GM15510 (cell line): ENCODE results near the gene CPSF2.
A peak's percentile ranks its signal among the peaks of the same experiment; 100 is the strongest.

Experiments
- POLR2A ChIP-seq: IDR thresholded peaks from 3 replicates; pipeline ENCODE4 v1.6.1; 2011; ENCODE audit warnings: borderline replicate concordance; ENCODE audit not compliant: insufficient read length; ENCODE audit errors: extremely low read depth

The CPSF2 gene

GRCh38 chr14:92121670-92122350, at the start of gene CPSF2, which contains the start of gene NDUFB1:
TSS of gene CPSF2 (plus strand) at chr14:92121969. CDS start at chr14:92130985, 9,016 bp downstream.
TSS of gene NDUFB1 (minus strand) at chr14:92121706. CDS start at chr14:92117637, 4,069 bp downstream.
- TF ChIP-seq POLR2A: peak; percentile 95

GRCh38 chr14:92074555-92074954, 47.2 kb upstream of the CPSF2 start:
- no peak for TF ChIP-seq POLR2A

- TF ChIP-seq POLR2A: no peak
Measured at GRCh38 chr14:92088494-92088893, 33.3 kb upstream of the CPSF2 start.

GRCh38 chr14:92093320-92093719, 28.4 kb upstream of the CPSF2 start:
- TF ChIP-seq POLR2A: no peak

GRCh38 chr14:92099802-92100201, 22.0 kb upstream of the CPSF2 start:
- TF ChIP-seq POLR2A: no peak

- no peak for TF ChIP-seq POLR2A
Measured at GRCh38 chr14:92103363-92103989, 18.3 kb upstream of the CPSF2 start.

- TF ChIP-seq POLR2A: no peak
Measured at GRCh38 chr14:92105073-92105892, 16.5 kb upstream of the CPSF2 start.

GRCh38 chr14:92105893-92106142, 16.0 kb upstream of the CPSF2 start:
- no peak for TF ChIP-seq POLR2A

GRCh38 chr14:92106143-92106926, 15.4 kb upstream of the CPSF2 start, which contains the start of gene ATXN3:
TSS of gene ATXN3 (minus strand) at chr14:92106582. CDS start at chr14:92106552, 30 bp downstream.
- TF ChIP-seq POLR2A: peak; percentile 73

GRCh38 chr14:92108345-92109254, 13.2 kb upstream of the CPSF2 start:
- TF ChIP-seq POLR2A: no peak

GRCh38 chr14:92109490-92109889, 12.3 kb upstream of the CPSF2 start:
- no peak for TF ChIP-seq POLR2A

GRCh38 chr14:92121207-92121669, 531 bp upstream of the CPSF2 start:
- TF ChIP-seq POLR2A: no peak

- TF ChIP-seq POLR2A: no peak
Measured at GRCh38 chr14:92122351-92122677, 545 bp downstream of the CPSF2 start.

GRCh38 chr14:92122761-92123160, 992 bp downstream of the CPSF2 start:
- no peak for TF ChIP-seq POLR2A
